Parathyroid adenoma (tissue), 2 donors: ENCODE measurements around the gene GNG2.

Source experiments
- H2AFZ ChIP-seq: fragments of 300-600 bp; sonication (generic); one replicate; pipeline ENCODE4 v1.7.0; 2017; ENCODE audit warnings: antibody characterized with exemption, mild to moderate bottlenecking
- H3K27ac ChIP-seq: fragments of 300-600 bp; sonication (generic); one replicate; pipeline ENCODE4 v1.7.0; 2017
- H3K27me3 ChIP-seq: fragments of 300-600 bp; sonication (generic); one replicate; pipeline ENCODE4 v1.7.0; 2017; ENCODE audit warnings: low read length; ENCODE audit not compliant: control insufficient read depth, insufficient read depth
- H3K36me3 ChIP-seq: fragments of 300-600 bp; sonication (generic); one replicate; pipeline ENCODE4 v1.7.0; 2017; ENCODE audit warnings: low read length; ENCODE audit not compliant: control insufficient read depth, insufficient read depth
- H3K4me1 ChIP-seq: fragments of 300-600 bp; sonication (generic); one replicate; pipeline ENCODE4 v1.7.0; 2017; ENCODE audit warnings: control low read depth
- H3K4me2 ChIP-seq: fragments of 300-600 bp; sonication (generic); one replicate; pipeline ENCODE4 v1.7.0; 2017; ENCODE audit warnings: low read length
- H3K4me3 ChIP-seq: fragments of 300-600 bp; sonication (generic); one replicate; pipeline ENCODE4 v1.7.0; 2017; ENCODE audit warnings: low read depth, low read length
- H3K79me2 ChIP-seq: fragments of 300-600 bp; sonication (generic); one replicate; pipeline ENCODE4 v1.7.0; 2017; ENCODE audit warnings: control low read depth
- H3K9ac ChIP-seq: fragments of 300-600 bp; sonication (generic); one replicate; pipeline ENCODE4 v1.7.0; 2017; ENCODE audit warnings: mild to moderate bottlenecking
- H3K9me3 ChIP-seq: fragments of 300-600 bp; sonication (generic); one replicate; pipeline ENCODE4 v1.7.0; 2017; ENCODE audit warnings: low read length; ENCODE audit not compliant: control insufficient read depth
- TF ChIP-seq, protein P1 (sequence below): fragments of 300-600 bp; sonication (generic); IDR thresholded peaks from one replicate; pipeline ENCODE4 v1.7.0; 2017; ENCODE audit warnings: antibody characterized with exemption, mild to moderate bottlenecking
- donor health status: primary hyperparathyroidism.

The GNG2 gene

DNA sequence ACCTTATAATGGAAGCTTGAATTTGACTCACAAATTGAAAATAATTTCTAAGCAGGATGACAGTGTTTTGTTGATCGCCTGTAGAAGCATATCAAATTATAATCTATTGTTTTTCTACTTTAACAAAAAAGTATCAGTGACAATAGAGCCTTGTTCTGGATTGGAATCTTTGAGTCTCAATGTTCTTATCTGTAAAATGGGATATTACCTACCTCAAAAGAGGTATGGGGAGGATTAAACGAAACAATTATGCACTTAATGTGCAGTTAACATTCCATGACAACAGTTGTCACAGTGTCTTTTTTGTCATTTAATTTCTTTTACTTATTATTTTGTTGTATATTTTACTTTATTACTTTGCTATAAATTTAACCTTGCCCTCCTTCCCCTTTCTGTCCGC lies 130.1 kb downstream of the GNG2 start:
- Histone ChIP-seq H3K36me3 (no peaks in the 10 kb centered on the region), H3K27ac (no peak overlapping the region), H3K9me3 (no peaks in the 10 kb centered on the region), H3K79me2 (peaks cover 15% of the 10 kb centered on the region), H3K27me3 (no peaks in the 10 kb centered on the region), H3K9ac (no peak overlapping the region), H3K4me2 (peak overlapping the region; percentile 87), H2AFZ (no peak overlapping the region), H3K4me3 (peak overlapping the region; percentile 93), H3K4me1 (no peaks in the 10 kb centered on the region)
- TF ChIP-seq, protein P1, sequence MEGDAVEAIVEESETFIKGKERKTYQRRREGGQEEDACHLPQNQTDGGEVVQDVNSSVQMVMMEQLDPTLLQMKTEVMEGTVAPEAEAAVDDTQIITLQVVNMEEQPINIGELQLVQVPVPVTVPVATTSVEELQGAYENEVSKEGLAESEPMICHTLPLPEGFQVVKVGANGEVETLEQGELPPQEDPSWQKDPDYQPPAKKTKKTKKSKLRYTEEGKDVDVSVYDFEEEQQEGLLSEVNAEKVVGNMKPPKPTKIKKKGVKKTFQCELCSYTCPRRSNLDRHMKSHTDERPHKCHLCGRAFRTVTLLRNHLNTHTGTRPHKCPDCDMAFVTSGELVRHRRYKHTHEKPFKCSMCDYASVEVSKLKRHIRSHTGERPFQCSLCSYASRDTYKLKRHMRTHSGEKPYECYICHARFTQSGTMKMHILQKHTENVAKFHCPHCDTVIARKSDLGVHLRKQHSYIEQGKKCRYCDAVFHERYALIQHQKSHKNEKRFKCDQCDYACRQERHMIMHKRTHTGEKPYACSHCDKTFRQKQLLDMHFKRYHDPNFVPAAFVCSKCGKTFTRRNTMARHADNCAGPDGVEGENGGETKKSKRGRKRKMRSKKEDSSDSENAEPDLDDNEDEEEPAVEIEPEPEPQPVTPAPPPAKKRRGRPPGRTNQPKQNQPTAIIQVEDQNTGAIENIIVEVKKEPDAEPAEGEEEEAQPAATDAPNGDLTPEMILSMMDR, result no peak

DNA sequence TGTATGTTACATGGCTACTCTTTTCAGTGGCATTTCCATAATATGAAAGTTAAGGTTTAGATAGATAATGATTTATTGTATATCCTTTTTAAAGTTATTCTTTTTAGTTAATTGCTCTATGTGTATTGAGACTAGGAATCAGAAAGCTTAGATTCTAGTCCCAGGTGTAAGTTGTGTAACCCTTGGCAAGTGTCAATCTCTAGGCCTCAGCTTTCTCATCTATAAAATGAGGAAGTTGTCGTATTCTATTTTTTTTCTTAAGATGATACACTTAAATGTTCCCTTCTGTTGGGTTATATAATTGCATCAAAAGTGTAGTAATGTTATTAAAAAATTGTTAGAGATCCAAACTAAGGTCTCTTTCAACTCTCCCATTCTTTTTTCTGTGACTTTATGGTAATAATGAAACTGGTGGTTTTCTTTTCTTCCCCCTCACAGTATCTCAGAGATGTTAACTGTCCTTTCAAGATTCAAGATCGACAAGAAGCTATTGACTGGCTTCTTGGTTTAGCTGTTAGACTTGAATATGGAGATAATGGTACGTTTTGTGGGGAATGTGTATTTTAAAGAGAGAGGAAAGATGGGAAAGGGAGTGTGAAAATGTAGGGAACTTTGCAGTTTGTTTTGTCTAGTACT lies 133.0 kb downstream of the GNG2 start:
- Histone ChIP-seq H2AFZ (no peak overlapping the region), H3K36me3 (no peaks in the 10 kb centered on the region), H3K9ac (no peak overlapping the region), H3K4me3 (no peak overlapping the region), H3K4me2 (no peak overlapping the region), H3K4me1 (no peaks in the 10 kb centered on the region), H3K27me3 (no peaks in the 10 kb centered on the region), H3K79me2 (peaks cover 13% of the 10 kb centered on the region), H3K9me3 (no peaks in the 10 kb centered on the region), H3K27ac (no peak overlapping the region)
- TF ChIP-seq, protein P1, result no peak

DNA sequence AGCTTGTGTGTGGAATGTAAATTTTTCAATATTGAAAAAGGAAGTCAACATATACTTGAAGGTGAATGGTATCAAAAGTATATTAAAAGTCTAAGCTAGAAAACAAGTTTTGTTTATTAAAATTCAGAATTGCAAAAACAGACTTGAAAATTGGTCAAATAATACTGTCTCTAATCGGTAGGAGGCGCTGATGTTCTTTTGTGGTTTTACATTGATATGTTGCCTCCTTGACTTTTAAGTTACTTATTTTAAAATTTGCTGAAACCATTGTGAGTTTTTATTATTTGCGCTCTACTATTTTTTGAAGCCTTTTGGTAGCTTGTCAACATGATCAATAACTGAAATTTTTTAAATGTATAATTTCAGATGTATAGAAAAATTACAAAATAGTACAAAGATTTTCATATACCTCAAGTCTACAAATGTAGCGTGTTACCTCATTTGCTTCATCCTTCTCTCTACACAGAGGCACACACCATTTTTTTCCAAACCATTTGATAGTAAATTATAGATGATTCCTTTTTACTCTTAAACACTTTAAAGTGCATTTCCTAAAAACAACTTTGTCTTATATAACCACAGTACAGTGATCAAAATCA lies 135.8 kb downstream of the GNG2 start:
- Histone ChIP-seq H3K4me2 (no peak overlapping the region), H3K79me2 (no peaks in the 10 kb centered on the region), H3K36me3 (no peaks in the 10 kb centered on the region), H3K27me3 (no peaks in the 10 kb centered on the region), H3K4me3 (no peak overlapping the region), H3K4me1 (no peaks in the 10 kb centered on the region), H3K27ac (no peak overlapping the region), H3K9me3 (no peaks in the 10 kb centered on the region), H2AFZ (no peak overlapping the region), H3K9ac (no peak overlapping the region)
- TF ChIP-seq, protein P1, result peak; percentile 68

GRCh38 chr14:51998348-51998747 lies 137.9 kb downstream of the GNG2 start:
- H3K4me1 ChIP-seq, result no peaks in the 10 kb centered on the region
- H2AFZ ChIP-seq, result no peak overlapping the region
- TF ChIP-seq, protein P1, result no peak

DNA sequence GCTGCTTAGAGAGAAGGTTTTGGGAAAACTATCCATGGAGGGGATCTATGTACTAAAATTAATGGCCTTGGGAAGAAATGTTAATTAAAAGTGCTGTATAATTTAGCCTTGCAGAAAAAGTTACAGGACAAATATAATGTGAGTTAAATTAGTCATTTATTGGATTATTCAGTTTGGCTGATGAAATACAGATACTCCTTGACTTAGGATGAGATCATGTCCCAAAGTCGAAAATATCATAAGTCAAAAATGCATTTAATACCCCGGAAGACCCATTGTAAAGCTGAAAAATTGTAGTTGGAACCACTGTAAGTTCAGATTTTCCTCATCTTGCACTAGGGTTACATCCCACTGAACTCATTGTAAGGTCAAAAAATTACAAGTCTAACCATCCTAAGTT lies 138.7 kb downstream of the GNG2 start:
- no peaks in the 10 kb centered on the region for H3K36me3 ChIP-seq
- H2AFZ ChIP-seq, result no peak overlapping the region
- no peaks in the 10 kb centered on the region for H3K4me1 ChIP-seq
- TF ChIP-seq, protein P1, result no peak
- H3K27ac ChIP-seq, result no peak overlapping the region
- no peak overlapping the region for H3K9ac ChIP-seq
- no peaks in the 10 kb centered on the region for H3K79me2 ChIP-seq
- H3K4me3 ChIP-seq, result no peak overlapping the region
- no peaks in the 10 kb centered on the region for H3K9me3 ChIP-seq
- H3K4me2 ChIP-seq, result no peak overlapping the region
- no peaks in the 10 kb centered on the region for H3K27me3 ChIP-seq

More at GRCh38 chr14:51998348-51998747, 137.9 kb downstream of the GNG2 start:
- Histone ChIP-seq H3K36me3 (no peaks in the 10 kb centered on the region), H3K4me2 (no peak overlapping the region), H3K27ac (no peak overlapping the region), H3K9me3 (no peaks in the 10 kb centered on the region), H3K4me3 (no peak overlapping the region), H3K9ac (no peak overlapping the region), H3K79me2 (no peaks in the 10 kb centered on the region), H3K27me3 (no peaks in the 10 kb centered on the region)
